Nucleus accumbens (tissue), 56 donors: Measurements from ENCODE around the gene MDM2.

ENCODE experiments used
- DNase-seq, 56 donors: peaks; one replicate each; lab custom pipeline; 2025; lab: John Stamatoyannopoulos, UW

Gene MDM2

DNA sequence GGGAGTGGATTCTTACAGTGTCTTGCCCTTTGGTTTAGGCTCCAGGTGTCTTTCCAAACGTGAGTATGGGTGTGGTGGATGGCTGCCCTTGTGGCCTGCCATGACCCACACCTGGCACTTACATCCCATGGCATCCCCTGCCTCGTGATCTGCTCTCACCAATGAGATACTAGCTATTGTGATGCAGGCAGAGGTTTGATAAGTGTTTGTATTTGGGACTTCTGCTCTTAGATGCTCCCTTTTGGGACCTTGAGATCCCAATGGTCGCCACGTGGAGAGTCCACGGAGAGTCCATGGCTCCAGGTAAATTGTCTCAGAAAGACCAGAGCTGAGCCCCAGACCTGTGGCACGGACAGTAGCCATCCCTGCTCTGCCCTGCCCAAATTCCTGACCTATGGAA is 62.5 kb downstream of the MDM2 start:
- DNase-seq = no peak

DNA sequence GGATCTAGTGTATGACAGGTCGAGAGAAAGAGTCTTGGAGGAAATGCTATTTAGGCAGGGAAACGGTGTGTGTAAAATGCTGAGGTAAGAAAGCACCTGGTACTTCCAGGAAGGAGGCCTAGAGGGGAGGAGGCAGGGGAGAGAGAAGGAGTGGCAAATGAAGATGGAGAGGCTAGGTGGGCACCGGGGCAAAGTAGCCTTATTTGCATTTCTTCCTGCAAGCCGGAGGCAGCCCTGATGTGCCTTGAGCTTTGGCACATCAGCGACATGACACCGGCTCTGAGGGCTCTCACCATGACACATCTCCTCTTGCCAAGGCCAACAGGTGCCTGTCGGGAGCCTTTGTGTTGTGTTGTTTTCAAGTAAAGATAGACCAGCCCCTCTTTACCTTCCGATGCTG is 63.4 kb downstream of the MDM2 start:
- DNase-seq = no peak

DNA sequence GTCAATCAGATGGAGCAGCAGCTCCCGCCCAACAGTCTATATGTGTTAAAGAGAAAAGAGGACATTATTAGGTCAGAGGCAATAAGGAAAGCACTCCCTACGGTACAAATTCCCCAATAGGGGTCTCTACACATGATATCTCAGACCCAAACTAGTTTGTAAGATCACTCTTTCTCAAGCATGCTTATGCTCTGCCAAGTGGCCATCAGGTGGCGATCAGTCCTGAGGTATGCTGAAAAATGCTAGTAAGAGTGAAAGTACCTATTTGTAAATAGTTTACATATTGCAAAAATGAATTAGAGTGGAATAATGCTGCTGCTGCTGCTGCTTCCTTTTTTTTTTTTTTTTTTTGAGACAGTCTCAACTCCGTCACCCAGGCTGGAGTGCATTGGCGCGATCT is 63.9 kb downstream of the MDM2 start:
- no peak for DNase-seq

DNA sequence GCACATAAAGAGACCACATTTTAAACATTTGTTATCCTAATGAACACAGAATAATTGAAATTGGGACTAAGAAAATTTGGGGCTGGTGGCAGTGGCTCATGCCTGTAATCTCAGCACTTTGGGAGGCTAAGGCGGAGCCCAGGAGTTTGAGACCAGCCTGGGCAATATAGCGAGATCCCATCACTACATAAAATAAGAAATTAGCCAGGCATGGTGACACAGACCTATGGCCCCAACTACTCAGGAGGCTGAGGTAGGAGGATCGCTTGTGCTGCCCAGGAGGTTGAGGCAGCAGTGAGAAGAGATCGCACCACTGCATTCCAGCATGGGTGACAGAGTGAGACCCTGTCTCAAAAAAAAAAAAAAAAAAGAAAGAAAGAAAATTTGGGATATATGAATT is 65.3 kb downstream of the MDM2 start:
- DNase-seq = no peak

DNA sequence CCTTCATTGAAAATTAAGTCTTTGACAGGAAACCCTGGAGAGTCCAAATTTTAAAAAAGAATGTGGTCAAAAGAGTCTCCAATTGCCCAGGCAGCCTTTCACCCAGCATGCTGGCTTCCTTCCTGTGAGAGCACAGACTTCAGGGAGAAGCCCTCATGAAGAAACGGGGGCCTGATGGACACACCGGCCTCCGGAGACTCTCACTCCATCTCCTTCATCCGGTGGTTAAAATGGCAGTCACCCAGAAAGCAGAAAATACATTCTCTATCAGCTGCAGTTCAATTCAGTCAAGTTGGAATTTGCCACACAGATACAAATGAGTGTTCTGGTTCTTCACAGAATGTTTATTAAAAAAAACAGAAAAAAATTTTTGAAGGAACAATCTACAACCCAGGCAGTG is 68.5 kb downstream of the MDM2 start:
- peak in 16 of 56 donors; percentile 6 to 39 (median 12) for DNase-seq

DNA sequence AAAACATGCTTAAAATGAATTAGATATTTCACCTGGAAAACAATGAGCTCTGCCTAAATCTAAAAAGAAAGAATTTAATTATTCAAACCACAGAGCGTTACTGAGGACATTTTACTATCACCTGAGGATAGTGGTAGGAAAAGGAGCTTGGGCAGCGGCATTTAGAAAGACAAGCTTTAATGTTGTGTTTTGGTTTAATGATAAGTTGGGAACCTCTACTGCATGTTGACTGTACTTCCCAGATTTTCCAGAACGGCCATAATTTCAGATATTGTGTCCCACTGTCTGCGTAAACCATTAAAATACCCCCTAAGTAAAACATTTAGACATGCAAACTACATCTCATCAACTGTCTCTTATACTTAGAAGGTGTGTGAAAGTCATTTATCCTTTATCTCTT is 69.6 kb downstream of the MDM2 start:
- DNase-seq = no peak

DNA sequence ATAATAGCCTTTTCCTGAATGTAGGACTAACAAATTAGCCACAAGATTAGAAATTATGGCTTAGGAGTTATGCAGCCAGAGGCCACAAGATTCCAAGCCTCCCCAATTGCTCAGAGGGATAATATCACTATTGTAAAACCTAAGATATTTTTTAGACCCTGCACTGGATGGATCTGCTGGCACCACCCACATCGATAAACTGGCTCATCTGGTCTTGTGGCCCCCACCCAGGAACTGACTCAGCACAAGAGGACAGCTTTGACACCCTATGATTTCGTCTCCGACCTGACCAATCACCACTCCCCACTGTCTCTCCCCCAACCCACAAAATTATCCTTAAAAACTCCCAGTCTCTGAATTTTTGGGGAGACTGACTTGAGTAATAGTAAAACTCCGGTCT is 70.3 kb downstream of the MDM2 start:
- no peak for DNase-seq

DNA sequence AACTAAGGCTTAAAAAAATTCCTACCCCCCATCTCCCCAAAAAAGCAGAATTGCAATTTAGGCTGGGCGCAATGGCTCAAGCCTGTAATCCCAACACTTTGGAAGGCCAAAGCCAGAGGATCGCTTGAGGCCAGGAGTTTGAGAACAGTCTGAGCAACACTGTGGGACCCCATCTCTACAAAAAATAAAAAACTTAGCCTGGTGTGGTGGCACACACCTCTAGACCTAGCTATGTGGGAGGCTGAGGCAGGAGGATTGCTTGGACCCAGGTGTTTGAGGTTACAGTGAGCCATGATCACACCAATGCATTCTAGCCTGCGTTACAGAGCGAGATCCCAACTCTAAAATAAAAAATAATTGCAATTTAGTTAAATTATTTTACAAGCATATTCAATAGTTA is 70.9 kb downstream of the MDM2 start:
- no peak for DNase-seq

DNA sequence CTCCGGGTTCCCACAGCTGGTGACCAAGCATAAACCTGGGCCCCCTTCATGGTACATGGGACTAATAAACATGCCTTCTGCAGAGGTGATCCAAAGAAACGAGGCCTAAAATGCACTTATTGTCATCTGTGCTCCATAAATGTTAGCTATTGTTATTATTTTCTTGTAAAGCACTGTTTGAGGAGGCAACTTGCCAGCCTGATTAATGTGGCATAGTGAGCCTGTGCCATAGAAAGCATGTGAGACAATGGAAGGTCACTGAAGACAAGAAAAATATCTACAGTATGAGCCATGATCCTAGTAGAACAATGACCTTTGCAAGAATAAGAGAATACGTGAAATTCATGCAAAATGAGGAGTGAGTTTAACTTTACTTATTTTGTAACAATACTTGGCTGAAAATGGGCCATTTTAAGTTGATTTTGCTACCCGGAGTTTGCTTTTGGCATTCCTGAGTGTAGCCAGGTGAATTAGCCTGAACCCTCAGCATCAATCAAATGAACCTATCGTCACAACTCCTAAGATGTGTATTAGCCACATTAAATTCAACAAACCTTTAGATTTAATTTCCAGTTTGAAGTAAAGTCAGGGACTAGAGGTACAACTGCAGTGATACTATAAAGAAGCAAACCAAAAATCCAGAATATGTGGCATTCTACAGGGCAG is 72.8 kb downstream of the MDM2 start:
- DNase-seq = peak in 6 of 56 donors; percentile 8 to 33 (median 17)

DNA sequence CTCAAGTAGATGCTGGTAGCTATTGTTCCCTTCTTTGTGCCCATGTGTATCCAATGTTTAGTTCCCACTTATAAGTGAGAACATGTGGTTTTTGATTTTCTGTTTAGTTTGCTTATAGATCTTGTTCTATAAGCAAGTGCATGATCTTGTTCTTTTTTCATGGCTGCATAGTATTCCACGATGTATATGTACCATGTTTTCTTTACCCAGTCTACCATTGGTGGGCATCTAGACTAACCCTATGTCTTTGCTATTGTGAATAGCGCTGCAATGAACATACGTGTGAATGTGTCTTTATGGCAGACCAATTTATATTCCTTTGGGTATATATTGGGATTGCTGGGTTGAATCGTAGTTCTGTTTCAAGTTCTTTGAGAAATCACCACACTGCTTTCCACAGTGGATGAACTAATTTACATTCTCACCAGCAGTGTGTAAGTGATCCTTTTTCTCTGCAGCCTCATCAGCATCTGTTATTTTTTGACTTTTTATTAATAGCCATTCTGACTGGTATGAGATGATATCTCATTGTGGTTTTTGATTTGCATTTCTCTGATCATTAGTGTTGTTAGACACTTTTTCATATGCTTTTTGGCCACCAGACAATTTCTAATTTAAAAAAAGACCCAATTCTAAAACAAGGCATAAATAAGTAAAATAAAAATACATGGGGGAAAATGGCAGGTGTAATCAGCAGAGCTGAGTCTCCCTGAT is 74.4 kb downstream of the MDM2 start:
- DNase-seq = no peak

DNA sequence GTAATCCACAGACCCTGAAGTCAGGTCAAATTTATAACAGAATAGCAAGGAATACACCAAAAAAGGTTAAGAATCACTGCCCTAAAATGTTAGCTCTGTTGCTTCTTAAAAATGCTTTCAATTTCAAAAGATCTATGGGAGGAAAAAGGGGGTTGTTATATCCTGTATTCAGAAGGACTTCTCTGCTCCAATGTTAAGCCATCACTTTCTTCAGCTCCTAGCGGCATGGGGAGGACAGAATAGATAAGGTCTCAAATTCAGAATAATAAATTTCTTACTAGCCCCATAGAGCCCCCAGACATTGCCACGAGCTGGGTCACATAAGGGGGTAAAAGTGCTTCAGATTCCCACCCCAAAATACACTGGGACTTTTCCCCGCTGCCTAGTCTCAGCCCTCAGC is 75.2 kb downstream of the MDM2 start:
- no peak for DNase-seq

DNA sequence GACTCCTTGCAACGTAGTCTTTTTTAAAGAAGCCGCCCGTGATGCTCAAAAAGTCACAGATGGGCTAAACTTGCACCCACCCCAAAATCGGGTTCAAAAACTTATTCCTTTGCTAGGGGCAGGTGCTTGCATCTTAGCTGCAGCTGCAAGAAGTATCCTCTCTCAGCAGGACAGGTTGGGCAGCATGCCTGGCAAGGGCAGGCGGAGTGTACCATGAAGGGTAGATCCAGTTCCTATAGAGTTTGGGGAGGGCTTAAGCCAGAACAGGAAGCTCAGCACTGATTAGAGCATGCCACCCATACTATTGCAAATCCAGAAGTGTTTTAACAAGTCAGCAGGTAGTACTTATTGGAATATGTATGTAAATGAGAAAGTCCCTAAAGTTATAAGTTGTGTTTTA is 76.3 kb downstream of the MDM2 start:
- no peak for DNase-seq

DNA sequence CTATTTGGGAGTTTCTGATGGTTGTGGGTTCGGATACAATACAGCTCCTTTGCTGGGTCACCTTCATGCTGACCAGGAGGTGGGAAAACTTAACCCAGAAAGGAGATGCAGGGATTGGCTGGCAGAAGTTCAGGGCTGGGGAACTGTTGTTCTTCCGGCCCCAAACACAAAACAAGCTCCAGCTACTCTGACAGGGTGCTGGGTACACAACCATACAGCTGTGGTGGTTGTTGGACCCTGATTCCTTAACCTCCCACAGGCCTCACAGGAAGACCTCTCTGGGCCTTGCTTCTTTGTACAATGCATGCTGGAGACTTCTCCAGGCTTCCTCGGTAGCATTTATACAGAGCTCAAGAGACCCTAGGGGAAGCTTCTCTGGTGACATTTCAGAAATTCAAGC is 77.4 kb downstream of the MDM2 start:
- no peak for DNase-seq

DNA sequence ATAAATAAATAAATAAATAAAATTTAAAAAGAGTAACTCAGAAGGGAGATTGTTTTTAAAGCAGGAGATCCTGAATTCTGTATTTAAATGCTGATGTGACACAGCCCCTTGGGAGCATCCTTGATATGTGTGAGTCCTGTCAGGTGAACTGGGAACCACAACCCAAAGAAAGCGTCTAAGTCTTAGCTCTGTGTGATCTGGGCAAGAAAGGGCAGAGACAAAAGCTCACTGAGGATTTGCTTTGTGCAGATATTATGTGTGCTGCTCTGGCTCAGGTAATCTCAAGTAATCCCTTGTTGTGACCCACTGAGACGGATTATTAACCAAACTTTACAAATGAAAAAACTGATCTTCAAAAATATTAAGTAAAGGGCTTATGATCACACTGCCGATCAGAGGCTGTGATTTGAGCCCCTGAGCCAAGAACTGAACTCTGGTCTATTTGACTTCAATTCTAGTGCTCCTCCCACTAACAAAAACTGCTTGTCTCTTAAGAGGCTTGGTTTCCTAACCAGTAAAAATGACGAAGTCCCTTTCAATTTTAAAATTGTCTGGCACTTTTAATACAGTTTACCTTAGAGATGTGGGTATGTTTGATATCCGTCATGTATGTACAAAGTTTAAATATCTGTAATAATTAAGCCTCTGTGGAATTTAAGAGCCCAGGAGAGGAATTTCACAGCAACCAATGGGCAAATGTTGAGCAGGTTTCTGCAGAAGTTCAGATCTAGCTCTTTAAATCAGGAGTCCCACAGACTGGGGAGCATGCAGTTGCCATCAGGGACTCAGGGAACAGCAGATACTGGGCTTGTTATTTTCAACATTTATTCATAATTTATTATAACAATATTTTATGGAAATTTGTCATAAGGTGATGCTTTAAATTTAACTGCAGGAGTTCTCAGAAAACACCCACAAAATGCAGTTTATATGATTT is 78.9 kb downstream of the MDM2 start:
- DNase-seq = no peak

DNA sequence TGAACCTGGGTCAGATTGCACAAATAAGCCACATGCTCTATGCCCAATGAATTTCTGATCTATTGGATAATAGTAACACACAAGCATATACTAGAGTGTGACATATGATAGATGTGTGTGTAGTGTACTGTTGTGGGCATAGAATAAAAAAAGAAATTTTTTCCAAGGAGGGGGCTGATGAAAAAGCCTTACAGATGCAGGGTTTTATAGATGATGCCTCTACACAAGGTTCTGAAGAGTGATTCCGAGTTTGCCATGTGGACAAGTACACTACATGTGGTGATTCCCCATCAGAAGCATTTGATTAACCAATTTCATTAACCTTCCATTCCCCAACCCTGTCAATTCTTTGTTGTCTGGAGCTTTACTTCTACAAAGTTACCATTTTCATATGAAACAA is 79.7 kb downstream of the MDM2 start:
- no peak for DNase-seq

DNA sequence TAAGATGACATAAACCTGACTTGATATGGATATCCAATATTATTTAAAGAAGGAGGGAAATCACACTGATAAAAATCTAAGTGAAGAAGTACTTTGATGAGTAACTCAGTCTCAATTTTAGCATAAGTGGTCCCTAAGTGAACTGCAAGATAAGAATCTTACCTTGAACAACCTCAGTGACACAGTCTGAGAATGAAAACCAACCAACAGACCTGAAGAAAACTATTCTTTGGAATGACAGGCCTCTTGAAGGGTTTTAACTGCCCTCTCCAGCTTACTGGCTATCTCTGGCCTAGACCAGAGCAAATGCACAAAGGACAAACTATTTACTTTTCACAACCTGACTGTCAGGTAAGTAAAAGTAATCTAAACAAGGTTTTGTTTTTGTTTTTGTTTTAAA is 80.3 kb downstream of the MDM2 start:
- no peak for DNase-seq

DNA sequence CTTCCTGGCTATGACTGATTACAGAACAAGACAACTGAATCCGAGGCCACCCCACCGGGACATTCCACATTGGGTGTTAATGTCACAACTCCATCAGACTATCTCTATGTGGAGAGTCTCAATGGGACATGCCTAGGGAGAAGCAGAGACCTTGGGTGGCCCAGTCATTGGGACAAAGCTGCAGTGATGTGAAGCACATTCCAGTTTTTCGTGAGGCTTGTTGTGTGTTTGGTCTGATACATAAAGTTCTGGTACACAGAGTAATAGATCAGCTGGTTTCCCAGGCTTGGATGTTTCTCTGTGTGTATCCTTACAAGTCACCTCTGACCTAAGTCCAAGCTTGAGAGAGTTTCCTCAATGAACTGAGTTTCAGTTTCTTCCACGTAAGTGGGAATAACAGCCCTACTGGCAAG is 82.7 kb downstream of the MDM2 start:
- no peak for DNase-seq

DNA sequence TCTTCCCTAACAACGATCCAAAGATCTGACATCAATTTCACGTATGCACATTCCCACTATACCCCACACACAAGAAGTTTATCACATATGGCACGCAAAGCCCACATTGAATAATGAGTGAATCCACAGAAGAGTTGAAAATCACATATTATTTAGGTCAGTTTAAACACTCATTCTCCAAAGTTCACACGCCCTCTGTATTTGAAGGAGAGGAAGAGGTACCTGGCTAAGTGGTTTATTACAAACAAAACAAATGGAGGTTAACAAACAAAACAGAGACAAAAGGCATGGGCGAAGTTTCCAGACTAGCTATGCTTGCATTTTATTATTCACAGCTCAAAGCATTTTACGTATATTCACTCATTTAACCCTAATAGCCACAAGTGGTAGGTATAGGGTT is 83.2 kb downstream of the MDM2 start:
- no peak for DNase-seq

DNA sequence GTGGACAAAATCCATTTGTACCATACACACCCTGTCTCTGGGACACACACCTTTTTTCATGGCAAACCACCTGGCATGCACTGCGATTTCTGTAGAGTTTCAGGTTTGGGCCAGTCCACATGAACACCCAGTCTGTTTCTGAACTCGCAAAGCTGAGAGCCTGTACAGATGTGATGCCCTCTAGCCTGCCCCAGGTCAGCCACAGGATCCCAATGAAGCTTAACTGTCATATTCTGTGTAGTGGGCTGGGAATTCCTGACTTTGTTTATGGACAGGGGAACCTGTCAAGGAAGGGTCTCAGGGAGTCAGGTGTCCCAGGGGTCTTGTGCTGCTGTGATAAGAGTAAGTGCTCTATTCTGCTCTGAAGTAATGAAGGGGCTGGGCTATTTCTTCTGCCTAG is 85.2 kb downstream of the MDM2 start:
- DNase-seq = no peak

DNA sequence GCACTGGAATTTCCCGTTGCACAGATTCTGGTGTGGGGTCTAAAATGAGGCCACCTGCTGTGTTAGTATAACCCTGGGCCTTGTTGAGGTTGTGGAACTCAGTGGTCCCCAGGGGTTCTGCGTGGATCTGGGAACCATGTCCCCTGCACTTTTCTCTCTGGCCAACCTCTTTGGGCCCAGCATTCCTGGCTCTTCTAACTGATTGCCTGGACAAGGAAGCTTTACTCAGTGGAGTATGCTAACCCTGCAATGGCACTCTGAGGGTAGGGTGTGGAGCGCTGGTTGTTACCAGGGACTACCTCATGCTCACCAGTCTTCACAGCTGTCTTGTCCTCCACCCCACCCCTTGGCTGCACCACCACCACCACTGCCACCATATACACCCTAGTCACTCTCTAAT is 85.8 kb downstream of the MDM2 start:
- no peak for DNase-seq

DNA sequence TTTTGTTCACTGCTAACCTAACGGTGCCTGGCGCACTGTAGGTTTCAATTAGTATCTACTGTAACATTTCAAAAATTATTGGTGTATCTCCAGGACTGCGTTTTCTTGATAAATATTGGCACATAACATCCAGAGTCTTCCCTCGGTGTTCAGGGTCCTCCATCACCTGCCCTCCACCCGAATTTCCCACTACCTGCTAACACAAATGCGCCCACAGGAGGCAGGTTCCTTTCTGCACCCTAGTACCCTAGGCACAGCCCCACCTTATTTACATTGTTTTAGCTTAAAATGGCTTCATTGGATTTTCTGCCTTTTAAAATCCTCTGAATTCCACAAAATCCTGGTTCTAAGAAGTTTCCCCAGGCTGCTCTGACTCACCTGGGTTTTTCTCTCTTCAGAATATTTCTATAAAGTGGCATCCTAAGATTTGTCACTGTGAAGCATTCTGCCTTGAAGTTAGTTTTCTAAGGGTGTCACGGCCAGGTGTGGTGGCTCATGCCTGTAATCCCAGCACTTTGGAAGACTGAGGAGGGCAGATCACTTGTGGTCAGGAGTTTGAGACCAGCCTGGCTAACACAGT is 86.4 kb downstream of the MDM2 start:
- no peak for DNase-seq
